GM06990 (cell line): ENCODE measurements around the gene FFAR1.

Source experiments
- DNase-seq: peaks from one replicate; pipeline ENCODE4 v3.0.0-alpha.2; 2011; ENCODE audit not compliant: insufficient read length; ENCODE audit errors: extremely low read depth
- H3K27me3 ChIP-seq: replicated peaks from 2 replicates; pipeline ENCODE4 v1.6.0; 2011; ENCODE audit warnings: low read length; ENCODE audit not compliant: control insufficient read depth, insufficient read depth
- H3K36me3 ChIP-seq: 2 replicates; pipeline ENCODE4 v1.5.1; 2011; ENCODE audit warnings: low read length; ENCODE audit not compliant: control insufficient read depth, insufficient read depth
- H3K4me3 ChIP-seq: replicated peaks from 2 replicates; pipeline ENCODE4 v1.5.1; 2011; ENCODE audit warnings: low read depth, mild to moderate bottlenecking, control low read depth, low read length
- TF ChIP-seq, protein P1 (sequence below): IDR thresholded peaks from 2 replicates; pipeline ENCODE4 v1.5.1; 2011; ENCODE audit warnings: low read length, control low read depth, mild to moderate bottlenecking, inconsistent platforms; ENCODE audit not compliant: insufficient read depth, poor library complexity, severe bottlenecking

The FFAR1 gene

GRCh38 chr19:35330475-35330874 lies 17.2 kb upstream of the FFAR1 start:
- Histone ChIP-seq H3K36me3 (peaks cover 6% of the 10 kb centered on the region), H3K4me3 (peak overlapping the region; percentile 71), H3K27me3 (no peaks in the 10 kb centered on the region)
- TF ChIP-seq, protein P1, sequence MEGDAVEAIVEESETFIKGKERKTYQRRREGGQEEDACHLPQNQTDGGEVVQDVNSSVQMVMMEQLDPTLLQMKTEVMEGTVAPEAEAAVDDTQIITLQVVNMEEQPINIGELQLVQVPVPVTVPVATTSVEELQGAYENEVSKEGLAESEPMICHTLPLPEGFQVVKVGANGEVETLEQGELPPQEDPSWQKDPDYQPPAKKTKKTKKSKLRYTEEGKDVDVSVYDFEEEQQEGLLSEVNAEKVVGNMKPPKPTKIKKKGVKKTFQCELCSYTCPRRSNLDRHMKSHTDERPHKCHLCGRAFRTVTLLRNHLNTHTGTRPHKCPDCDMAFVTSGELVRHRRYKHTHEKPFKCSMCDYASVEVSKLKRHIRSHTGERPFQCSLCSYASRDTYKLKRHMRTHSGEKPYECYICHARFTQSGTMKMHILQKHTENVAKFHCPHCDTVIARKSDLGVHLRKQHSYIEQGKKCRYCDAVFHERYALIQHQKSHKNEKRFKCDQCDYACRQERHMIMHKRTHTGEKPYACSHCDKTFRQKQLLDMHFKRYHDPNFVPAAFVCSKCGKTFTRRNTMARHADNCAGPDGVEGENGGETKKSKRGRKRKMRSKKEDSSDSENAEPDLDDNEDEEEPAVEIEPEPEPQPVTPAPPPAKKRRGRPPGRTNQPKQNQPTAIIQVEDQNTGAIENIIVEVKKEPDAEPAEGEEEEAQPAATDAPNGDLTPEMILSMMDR, result no peak
- peak; percentile 82 for DNase-seq

DNA sequence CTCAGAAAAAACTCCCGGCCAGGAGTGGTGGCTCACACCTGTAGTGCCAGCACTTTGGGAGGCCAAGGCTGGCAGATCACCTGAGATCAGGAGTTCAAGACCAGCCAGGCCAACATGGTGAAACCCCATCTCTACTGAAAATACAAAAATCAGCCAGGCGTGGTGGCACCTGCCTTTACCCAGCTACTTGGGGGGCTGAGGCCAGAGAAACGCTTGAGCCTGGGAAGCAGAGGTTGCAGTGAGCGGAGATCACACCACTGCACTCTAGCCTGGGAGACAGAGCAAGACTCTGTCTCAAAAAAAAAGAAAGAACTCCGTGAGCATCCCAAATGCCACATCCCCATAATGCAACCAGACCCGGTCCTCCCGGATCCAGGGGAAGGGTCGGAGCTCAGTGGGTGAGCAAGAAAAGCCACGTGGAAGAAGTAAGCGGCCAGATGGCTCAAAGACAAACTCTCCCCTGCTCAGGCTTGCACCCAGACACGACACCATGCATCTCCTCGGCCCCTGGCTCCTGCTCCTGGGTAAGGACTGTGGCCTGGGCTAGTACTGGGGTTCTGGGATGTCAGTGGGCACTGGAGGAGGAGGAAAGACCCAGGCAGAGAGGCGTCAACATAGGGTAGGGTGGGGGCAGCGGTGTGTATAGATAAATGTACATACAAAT lies 16.0 kb upstream of the FFAR1 start:
- H3K36me3 ChIP-seq, result peaks cover 14% of the 10 kb centered on the region
- peak overlapping the region; percentile 71 for H3K4me3 ChIP-seq
- H3K27me3 ChIP-seq, result no peaks in the 10 kb centered on the region
- TF ChIP-seq, protein P1, result no peak
- no peak for DNase-seq

GRCh38 chr19:35332817-35333216 lies 14.9 kb upstream of the FFAR1 start:
- Histone ChIP-seq H3K36me3 (peaks cover 21% of the 10 kb centered on the region), H3K4me3 (peak overlapping the region; percentile 71), H3K27me3 (no peaks in the 10 kb centered on the region)
- TF ChIP-seq, protein P1, result peak; percentile 23
- peak; percentile 56 for DNase-seq

DNA sequence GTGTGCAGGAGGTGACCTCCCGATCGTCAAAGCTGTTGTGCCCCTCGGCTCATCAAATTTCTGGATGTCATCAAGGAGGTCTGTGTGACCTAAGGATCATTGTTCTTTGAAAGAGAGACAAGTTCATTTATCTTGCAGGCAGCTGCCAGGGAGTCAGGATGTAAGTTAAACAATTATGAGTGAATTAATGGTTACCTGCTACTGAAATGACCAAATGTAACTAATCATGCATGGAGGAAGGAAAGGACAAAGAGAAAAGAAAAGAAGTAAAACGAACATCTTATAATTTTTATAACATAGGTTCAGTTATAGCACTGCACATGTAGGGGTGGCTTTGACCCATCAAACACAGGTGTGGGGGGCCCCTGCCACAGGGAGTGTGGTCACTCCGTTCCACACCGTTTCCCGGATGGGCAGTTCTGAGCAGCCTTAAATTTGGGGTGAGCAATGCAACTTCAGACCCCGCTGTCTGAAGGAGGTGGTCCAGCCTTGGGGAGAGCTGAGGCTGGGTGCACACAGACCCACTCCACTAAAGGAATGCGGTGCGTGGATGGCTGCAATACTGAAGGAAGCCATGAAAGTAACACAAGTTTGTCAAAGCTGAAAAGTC lies 13.5 kb upstream of the FFAR1 start:
- TF ChIP-seq, protein P1, result no peak
- Histone ChIP-seq H3K27me3 (no peaks in the 10 kb centered on the region), H3K4me3 (peak overlapping the region; percentile 71), H3K36me3 (peaks cover 31% of the 10 kb centered on the region)
- DNase-seq, result no peak

- H3K36me3 ChIP-seq, result peaks cover 39% of the 10 kb centered on the region
- H3K4me3 ChIP-seq, result no peak overlapping the region
- TF ChIP-seq, protein P1, result no peak
- H3K27me3 ChIP-seq, result no peaks in the 10 kb centered on the region
- no peak for DNase-seq
These were observed 11.3 kb upstream of the FFAR1 start for GRCh38 chr19:35336166-35336955.
